GM18909 (cell line): ENCODE measurements around the gene SHOX.
"Not testable (repeated sequence)": the region's sequence is repeated elsewhere in the genome, so short reads cannot be mapped to it uniquely, and the experiment has no call there.

Source experiments
- ATAC-seq: cut with Tn5 transposase; IDR thresholded peaks from one replicate; pipeline ENCODE4 v1.9.1; 2021; ENCODE audit warnings: mild to moderate bottlenecking; ENCODE audit not compliant: unreplicated experiment, poor library complexity

SHOX gene

DNA sequence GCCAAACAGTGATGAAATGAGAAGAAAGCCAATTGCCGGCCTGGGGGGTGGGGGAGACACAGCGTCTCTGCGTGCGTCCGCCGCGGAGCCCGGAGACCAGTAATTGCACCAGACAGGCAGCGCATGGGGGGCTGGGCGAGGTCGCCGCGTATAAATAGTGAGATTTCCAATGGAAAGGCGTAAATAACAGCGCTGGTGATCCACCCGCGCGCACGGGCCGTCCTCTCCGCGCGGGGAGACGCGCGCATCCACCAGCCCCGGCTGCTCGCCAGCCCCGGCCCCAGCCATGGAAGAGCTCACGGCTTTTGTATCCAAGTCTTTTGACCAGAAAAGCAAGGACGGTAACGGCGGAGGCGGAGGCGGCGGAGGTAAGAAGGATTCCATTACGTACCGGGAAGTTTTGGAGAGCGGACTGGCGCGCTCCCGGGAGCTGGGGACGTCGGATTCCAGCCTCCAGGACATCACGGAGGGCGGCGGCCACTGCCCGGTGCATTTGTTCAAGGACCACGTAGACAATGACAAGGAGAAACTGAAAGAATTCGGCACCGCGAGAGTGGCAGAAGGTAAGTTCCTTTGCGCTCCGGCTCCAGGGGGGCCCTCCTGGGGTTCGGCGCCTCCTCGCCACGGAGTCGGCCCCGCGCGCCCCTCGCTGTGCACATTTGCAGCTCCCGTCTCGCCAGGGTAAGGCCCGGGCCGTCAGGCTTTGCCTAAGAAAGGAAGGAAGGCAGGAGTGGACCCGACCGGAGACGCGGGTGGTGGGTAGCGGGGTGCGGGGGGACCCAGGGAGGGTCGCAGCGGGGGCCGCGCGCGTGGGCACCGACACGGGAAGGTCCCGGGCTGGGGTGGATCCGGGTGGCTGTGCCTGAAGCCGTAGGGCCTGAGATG, at the start of gene SHOX:
SHOX (plus strand) TSS at position 180 of the 885 bp plus-strand sequence; CDS start at position 287, 107 bp downstream.
- ATAC-seq, result no peak

DNA sequence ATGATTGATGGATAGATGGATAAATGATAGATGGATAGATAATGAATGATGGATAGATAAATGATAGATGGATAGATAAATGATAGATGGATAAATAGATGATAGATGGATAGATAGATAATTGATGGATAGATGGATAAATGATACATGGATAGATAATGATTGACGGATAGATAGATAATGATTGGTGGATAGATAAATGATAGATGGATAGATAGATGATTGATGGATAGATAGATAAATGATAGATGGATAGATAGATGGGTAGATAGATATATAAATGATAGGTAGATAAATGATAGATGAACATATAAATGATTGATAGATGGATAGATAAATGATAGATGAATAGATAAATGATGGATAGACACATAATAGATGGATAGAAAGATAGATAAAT, 49.5 kb upstream of the SHOX start:
- no peak for ATAC-seq

DNA sequence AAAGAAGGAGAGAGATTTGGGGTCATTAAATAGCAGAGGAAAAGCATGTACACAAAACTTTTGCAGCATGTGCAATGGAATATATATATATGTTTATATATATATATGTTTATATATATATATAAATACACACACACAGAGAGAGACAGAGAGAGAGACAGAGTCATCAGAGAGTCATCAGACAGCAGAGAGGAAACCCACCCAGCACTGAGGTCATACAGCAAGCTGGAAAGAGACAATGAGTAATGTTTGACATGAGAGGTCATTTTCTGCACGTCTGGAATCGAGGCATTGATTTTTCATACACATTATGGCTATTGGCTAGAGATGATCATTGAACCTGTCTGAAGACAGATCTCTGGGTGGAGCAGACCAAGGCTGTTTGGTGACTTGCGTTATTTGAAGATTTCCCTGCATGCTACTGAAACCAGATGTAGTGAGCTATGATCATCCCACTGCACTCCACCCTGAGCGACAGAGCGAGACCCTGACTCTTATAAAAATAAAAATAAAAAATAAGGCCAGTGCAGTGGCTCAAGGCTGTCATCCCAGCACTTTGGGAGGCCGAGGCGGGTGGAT, 48.8 kb upstream of the SHOX start:
- ATAC-seq, result no peak

DNA sequence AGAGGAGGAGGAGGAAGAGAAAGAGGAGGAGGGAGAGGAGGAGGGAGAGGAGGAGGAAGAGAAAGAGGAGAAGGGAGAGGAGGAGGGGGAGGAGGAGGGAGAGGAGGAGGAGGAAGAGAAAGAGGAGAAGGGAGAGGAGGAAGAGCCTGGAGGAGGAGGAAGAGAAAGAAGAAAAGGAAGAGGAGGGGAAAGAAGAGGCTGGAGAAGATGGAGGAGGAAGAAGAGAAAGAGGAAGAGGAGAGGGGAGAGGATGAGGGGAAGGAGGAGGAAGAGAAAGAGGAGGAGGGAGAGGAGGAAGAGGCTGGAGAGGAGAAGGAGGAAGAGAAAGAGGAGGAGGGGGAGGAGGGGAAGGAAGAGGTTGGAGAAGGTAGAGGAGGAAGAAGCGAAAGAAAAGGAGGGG, 46.0 kb upstream of the SHOX start:
- no peak for ATAC-seq

DNA sequence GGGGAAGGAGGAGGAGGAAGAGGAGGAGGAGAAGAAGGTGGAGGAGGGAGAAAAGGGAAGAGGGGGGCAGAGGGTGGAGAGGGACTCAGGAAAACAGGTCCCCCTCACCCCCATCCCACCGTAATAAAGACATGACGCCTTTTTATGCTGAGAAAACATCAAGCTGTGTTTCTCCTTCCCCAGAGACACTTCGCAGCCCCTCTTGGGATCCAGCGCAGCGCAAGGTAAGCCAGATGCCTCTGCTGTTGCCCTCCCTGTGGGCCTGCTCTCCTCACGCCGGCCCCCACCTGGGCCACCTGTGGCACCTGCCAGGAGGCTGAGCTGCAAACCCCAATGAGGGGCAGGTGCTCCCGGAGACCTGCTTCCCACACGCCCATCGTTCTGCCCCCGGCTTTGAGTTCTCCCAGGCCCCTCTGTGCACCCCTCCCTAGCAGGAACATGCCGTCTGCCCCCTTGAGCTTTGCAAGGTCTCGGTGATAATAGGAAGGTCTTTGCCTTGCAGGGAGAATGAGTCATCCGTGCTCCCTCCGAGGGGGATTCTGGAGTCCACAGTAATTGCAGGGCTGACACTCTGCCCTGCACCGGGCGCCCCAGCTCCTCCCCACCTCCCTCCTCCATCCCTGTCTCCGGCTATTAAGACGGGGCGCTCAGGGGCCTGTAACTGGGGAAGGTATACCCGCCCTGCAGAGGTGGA, 45.3 kb upstream of the SHOX start:
- no peak for ATAC-seq

DNA sequence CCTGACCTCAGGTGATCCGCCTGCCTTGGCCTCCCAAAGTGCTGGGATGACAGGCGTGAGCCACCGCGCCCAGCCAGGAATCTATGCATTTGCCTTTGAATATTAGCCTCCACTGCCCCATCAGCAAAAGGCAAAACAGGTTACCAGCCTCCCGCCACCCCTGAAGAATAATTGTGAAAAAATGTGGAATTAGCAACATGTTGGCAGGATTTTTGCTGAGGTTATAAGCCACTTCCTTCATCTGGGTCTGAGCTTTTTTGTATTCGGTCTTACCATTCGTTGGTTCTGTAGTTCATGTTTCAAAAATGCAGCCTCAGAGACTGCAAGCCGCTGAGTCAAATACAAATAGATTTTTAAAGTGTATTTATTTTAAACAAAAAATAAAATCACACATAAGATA, 44.2 kb upstream of the SHOX start:
- ATAC-seq, result no peak

DNA sequence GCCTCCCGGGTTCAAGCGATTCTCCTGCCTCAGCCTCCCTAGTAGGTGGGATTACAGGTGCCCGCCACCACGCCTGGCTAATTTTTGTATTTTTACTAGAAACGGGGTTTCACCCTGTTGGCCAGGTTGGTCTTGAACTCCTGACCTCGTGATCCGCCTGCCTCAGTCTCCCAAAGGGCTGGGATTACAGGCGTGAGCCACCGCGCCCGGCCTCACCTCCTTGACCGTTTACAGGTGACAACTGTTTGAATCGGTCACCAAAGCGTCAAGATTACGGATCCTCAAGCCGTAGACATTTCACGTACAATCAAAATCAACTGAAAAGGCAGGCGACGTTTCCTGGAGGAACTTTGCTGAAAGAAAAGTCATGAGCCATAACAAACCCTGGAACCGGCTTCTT, 41.3 kb upstream of the SHOX start:
- ATAC-seq, result not testable (repeated sequence)

DNA sequence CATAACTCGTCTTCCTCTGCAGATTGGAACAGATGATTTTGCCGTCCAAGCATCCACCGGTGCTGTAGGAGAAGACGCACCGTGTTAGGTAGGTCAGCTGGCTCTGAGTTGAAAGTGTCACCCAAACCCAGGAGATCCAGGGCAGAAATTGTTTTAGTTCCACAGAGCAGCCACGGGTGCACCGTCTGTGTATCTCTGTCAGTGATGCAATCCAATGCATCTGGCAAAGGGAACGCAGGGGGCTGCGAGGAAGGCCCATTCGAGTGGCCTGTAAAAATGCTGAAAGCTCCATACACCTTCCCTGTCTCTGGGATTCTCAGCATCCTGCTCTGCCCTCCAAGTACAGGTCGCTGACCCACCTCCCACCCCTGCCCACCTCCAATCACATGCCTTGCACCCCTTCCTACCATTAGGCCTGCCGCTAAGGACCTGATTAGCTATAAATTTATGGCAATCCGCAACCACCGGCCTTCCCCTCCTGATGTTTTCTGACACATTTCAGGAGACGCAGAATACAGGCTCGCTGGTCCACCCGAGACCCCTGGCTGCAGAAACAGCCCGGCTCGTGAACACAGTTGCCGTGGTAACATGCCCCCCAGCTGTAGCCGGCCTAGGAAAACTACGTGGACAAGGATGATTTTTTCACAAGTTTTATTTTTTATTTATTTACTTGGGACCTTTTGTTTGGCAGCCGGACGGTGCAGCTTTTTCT, 39.7 kb upstream of the SHOX start:
- no peak for ATAC-seq

DNA sequence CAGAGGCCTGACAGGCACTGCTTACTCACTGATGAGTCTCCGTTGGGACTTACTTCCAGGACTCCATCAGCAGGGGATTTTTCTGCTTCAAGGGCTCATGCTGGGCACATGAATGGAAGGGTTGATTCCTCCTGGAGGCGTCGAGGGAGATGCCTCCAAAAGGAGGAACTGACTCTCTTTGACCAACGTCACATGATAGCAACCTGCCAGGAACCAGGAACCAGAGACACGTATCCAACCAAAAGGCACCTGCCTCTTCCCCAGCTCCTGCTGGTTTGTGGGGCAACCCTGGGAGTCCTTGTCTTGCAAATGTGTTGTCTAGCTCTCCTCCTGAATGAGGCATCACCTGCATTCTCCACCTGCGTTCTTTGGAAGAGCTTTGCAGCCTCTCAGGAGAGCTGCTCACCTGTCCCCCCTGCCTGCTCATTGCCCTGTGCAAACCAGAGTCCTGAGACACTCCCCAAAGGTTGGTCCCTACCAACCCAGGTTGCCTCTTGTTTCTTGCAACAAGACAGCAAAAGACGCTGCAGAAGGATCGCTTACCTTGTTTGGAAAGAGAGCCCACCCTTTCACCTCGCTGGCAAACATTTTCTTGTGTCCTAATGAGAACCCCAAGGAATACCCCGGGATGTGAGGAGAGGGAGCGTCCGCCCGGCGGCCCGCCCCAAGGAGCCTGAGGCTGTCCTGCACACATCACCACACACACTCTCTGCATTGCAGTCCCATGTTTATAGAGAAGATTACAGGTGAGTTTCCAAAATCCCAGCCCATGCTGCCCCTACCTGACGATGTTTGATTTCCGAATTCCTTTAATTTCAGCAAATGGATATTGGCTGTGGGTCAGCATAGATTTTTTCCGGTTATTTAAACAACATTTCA, 30.5 kb upstream of the SHOX start:
- no peak for ATAC-seq

DNA sequence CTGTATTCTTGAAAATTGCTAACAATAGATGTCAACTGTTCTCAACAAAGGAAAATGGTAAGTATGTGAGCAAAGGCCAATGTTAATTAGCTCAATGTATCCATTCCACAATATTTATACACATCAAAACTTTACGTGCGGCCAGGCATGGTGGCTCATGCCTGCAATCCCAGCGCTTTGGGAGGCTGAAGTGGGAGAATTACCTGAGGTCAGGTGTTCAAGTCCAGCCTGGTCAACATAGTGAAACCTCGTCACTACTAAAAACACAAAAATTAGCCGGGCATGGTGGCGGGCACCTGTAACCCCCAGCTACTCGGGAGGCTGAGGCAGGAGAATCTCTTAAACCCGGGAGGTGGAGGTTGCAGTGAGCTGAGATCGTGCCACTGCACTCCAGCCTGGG, 27.6 kb upstream of the SHOX start:
- not testable (repeated sequence) for ATAC-seq

DNA sequence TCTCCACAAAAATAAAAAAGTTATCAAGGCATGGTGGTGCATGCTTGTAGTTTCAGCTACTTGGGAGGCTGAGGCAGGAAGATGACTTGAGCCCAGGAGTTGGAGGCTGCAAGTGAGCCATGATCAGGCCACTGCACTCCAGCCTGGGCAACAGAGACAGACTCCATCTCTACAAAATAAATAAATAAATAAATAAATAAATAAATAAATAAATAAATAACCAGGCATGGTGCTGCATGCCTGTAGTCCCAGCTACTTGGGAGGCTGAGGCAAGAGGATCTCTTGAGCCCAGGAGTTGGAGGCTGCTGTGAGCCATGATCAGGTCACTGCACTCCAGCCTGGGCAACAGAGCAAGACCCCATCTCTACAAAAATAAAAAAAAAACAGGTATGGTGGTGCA, 26.0 kb upstream of the SHOX start:
- not testable (repeated sequence) for ATAC-seq

DNA sequence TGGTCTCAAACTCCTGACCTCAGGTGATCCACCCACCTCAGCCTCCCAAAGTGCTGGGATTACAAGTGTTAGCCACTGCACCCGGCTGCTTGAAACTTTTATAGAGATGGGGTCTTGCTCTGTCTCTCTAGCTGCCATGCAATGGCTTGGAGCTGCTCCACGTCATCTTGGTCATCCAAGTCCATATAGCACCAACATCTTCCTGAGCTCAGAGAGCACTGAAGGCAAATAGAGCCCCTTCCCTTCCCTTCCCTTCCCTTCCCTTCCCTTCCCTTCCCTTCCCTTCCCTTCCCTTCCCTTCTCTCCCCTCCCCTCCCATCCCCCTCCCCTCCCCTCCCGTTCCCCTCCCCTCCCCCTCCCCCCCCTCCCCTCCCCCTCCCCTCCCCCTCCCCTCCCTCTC, 22.5 kb upstream of the SHOX start:
- not testable (repeated sequence) for ATAC-seq

DNA sequence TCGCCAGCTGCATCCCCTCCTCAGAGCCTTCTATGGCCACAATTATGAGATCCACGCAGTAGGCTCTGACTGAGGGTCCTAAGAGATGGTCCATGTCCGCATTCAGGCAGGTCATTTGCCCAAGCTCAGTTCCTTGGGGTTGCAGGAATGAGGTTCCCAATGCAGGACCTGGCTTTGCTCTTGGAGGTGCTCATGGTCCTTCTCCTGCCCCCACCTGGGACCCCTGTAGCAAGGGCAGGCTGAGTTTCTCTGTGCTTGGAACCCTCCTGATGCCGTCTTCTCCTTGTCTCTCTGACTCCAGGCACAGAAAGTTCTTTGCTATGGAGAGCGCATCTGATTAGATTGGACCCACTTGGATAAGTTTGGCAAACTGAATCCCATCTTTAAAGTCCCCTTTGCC, 16.5 kb upstream of the SHOX start:
- no peak for ATAC-seq

DNA sequence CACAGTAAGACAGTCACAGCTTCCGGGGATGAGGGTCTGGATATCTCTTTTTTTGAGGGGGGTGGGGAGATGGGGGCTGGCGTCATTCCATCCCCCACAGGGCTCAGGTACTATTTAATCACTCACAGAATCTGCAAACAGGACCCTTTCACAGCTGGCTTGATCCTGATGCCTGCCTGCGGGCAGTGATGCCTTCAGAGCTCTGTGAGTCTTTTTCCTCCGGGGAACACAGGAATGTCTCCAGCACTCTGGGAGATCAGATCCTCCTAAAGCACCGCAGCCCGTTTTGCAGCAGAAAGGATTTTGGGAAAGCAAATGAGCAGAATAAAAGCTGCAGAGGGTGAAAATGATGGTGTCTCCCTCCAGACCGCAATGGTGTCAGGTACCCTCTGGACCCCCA, 13.2 kb upstream of the SHOX start:
- no peak for ATAC-seq

DNA sequence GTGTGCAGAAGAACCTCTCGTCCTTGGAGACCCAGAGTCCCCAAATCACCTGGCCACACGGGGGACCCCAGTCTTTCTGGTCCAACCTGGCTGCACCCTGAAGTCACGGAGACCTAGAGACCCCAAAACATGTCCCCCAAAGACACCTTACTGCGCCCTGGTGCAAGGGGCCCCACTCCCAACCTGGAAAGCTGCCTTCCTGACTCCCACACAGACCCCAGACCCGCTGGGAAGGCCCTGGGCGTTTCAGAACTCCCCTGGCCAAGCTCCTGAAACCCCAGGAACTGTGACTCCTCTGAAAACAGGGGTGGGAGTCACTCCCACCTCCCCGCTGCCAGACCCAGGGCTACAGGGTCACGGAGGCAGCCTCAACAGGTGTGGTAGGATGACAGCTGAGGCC, 12.7 kb upstream of the SHOX start:
- no peak for ATAC-seq

DNA sequence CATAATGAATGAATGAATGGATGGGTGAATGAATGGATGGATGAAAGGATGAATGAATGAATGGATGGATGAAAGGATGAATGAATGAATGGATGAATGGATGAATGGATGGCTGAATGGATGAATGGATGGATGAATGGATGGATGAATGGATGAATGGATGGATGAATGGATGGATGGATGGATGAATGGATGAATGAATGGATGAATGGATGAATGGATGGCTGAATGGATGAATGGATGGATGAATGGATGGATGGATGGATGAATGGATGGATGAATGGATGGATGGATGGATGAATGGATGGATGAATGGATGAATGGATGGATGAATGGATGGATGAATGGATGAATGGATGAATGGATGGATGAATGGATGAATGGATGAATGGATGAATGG, 12.3 kb upstream of the SHOX start:
- not testable (repeated sequence) for ATAC-seq

DNA sequence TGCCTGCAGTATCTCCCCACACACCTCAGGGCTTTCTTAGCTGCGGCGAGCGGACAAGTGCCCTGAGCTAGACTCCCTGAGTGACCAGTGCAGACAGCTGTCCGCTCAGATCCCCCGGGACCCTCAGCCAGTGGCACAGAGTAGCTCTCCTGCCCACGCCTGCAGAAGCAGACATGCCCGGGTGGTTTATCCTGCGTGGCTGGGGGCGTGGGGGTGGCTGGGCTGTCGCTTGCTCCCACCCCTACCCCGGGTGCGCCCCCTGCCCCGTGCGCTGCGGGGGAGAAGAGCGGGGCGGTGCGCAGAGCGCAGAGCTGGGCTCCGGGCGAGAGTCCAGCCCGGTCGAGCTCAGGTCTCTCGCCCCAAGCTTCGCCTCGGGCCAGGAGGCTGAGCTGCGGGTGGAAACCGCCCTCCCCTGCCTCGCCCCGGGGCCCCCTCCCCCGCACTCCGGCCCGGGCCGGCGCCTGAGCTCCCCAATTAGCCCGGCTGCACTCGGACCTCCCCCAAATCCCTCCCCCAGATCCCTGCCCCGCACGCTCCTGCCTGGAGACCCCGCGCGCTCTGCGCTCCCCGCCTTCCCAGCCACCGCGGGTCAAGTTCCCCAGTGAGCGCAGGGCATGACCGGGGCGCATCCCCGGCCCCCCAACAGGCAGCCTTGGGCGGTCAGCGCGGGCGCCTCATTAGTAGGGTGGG, 11.7 kb upstream of the SHOX start:
- ATAC-seq, result no peak

DNA sequence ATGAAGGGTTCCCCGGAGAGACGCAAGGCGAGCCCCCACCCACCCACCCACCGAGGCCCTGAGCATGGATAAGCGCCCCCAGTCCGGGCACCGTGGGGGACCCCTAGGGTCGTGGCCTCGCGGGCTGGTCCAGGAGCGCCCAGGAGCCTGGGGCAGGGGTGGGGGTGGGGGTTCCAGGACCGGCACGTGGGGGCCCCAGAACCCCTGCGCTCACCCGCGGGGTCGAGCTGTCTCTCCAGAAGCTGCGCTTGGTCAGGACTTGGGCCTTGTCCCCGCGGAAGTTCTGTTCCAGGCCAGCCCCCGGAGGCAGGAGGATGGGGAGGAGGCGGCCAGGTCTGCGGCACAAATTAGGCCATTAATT, 11.2 kb upstream of the SHOX start:
- ATAC-seq, result no peak

DNA sequence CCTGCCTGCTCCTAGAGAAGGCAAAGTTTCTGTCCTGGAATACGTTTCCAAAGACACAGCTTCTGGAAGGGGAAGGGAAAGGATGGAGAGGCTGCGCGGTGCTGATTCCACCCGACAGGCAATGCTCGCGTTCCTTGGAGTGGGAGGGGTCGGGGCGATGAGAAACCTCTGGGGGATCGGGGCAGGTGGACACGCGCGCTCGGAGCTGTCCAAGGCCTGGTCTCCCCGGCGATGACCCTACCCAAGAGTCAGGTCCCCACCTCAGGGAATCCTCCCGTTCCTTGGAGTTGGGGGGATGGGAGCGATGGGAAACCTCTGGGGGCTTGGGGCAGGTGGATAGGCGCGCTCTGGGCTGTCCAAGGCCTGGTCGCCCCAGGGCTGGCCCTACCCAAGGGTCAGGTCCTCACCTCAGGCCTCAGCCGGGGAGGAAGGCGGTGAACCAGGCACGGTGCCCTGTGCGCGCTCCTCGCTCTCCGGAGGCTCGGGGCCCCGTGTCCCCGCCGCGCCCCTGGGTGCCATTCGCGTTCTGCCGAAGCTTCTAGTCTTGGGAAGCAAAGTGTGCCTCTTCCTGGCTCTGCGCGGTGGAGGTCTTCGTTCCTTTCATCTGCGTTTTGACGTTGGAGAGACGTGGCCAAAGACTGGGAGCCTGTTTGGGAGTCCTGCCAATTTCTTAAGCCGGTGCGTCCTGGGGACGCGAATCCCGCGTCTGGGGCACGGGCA, 10.6 kb upstream of the SHOX start:
- ATAC-seq, result no peak
